Measurements from ENCODE around the gene ICE2. TPM values are rescaled to one million over a fixed set of nuclear protein-coding genes. Genes with fewer than 3 reads are reported as not detected.
A peak's percentile ranks its signal among the peaks of the same experiment; 100 is the strongest.

The ICE2 gene
- total and polyA plus RNA-seq, 2 of the 8 experiments (the other 6 are each of a cell fraction or from before 2014, with no cell fraction given), result 40.0 to 87.3 TPM

DNA sequence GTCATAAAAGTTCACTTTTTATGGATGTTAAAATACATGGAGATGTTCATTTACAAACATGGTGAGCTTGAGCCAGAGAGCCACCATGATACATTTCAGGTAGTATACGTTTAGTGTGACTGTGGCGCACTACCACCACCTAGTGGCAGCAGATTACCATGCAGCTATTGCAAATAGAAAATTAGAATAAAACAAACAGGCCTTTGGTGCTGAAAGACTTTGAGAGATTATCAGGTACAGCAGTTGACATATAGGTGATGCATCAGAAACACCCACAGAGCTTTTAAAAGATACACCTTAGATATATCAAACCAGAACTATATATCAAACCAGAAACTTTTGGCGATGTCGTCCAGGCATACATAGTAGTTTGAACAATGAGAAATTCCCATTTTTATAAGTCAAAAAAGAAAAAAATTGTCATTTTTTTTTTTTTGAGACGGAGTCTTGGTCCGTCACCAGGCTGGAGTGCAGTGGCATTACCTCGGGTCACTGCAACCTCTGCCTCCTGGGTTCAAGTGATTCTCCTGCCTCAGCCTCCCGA is 42.0 kb upstream of the ICE2 start (continued):
- TF ChIP-seq, protein P1, sequence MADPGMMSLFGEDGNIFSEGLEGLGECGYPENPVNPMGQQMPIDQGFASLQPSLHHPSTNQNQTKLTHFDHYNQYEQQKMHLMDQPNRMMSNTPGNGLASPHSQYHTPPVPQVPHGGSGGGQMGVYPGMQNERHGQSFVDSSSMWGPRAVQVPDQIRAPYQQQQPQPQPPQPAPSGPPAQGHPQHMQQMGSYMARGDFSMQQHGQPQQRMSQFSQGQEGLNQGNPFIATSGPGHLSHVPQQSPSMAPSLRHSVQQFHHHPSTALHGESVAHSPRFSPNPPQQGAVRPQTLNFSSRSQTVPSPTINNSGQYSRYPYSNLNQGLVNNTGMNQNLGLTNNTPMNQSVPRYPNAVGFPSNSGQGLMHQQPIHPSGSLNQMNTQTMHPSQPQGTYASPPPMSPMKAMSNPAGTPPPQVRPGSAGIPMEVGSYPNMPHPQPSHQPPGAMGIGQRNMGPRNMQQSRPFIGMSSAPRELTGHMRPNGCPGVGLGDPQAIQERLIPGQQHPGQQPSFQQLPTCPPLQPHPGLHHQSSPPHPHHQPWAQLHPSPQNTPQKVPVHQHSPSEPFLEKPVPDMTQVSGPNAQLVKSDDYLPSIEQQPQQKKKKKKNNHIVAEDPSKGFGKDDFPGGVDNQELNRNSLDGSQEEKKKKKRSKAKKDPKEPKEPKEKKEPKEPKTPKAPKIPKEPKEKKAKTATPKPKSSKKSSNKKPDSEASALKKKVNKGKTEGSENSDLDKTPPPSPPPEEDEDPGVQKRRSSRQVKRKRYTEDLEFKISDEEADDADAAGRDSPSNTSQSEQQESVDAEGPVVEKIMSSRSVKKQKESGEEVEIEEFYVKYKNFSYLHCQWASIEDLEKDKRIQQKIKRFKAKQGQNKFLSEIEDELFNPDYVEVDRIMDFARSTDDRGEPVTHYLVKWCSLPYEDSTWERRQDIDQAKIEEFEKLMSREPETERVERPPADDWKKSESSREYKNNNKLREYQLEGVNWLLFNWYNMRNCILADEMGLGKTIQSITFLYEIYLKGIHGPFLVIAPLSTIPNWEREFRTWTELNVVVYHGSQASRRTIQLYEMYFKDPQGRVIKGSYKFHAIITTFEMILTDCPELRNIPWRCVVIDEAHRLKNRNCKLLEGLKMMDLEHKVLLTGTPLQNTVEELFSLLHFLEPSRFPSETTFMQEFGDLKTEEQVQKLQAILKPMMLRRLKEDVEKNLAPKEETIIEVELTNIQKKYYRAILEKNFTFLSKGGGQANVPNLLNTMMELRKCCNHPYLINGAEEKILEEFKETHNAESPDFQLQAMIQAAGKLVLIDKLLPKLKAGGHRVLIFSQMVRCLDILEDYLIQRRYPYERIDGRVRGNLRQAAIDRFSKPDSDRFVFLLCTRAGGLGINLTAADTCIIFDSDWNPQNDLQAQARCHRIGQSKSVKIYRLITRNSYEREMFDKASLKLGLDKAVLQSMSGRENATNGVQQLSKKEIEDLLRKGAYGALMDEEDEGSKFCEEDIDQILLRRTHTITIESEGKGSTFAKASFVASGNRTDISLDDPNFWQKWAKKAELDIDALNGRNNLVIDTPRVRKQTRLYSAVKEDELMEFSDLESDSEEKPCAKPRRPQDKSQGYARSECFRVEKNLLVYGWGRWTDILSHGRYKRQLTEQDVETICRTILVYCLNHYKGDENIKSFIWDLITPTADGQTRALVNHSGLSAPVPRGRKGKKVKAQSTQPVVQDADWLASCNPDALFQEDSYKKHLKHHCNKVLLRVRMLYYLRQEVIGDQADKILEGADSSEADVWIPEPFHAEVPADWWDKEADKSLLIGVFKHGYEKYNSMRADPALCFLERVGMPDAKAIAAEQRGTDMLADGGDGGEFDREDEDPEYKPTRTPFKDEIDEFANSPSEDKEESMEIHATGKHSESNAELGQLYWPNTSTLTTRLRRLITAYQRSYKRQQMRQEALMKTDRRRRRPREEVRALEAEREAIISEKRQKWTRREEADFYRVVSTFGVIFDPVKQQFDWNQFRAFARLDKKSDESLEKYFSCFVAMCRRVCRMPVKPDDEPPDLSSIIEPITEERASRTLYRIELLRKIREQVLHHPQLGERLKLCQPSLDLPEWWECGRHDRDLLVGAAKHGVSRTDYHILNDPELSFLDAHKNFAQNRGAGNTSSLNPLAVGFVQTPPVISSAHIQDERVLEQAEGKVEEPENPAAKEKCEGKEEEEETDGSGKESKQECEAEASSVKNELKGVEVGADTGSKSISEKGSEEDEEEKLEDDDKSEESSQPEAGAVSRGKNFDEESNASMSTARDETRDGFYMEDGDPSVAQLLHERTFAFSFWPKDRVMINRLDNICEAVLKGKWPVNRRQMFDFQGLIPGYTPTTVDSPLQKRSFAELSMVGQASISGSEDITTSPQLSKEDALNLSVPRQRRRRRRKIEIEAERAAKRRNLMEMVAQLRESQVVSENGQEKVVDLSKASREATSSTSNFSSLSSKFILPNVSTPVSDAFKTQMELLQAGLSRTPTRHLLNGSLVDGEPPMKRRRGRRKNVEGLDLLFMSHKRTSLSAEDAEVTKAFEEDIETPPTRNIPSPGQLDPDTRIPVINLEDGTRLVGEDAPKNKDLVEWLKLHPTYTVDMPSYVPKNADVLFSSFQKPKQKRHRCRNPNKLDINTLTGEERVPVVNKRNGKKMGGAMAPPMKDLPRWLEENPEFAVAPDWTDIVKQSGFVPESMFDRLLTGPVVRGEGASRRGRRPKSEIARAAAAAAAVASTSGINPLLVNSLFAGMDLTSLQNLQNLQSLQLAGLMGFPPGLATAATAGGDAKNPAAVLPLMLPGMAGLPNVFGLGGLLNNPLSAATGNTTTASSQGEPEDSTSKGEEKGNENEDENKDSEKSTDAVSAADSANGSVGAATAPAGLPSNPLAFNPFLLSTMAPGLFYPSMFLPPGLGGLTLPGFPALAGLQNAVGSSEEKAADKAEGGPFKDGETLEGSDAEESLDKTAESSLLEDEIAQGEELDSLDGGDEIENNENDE (IDR thresholded peaks at IDR 0.05; ENCODE audit: insufficient replicate concordance, low read length), result peak; percentile 51
- TF ChIP-seq, protein P2, sequence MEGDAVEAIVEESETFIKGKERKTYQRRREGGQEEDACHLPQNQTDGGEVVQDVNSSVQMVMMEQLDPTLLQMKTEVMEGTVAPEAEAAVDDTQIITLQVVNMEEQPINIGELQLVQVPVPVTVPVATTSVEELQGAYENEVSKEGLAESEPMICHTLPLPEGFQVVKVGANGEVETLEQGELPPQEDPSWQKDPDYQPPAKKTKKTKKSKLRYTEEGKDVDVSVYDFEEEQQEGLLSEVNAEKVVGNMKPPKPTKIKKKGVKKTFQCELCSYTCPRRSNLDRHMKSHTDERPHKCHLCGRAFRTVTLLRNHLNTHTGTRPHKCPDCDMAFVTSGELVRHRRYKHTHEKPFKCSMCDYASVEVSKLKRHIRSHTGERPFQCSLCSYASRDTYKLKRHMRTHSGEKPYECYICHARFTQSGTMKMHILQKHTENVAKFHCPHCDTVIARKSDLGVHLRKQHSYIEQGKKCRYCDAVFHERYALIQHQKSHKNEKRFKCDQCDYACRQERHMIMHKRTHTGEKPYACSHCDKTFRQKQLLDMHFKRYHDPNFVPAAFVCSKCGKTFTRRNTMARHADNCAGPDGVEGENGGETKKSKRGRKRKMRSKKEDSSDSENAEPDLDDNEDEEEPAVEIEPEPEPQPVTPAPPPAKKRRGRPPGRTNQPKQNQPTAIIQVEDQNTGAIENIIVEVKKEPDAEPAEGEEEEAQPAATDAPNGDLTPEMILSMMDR (IDR thresholded peaks at IDR 0.05; ENCODE audit: control extremely low read depth in 1 of 3, insufficient read depth in 1 of 3, low read depth in 1 of 3, low read length in 3 of 3), result peak in 2 of 3 experiments; percentile 74 to 86; a peak in 3 of 4 replicates
- no peak for TF ChIP-seq KDM1A (IDR thresholded peaks at IDR 0.05; ENCODE audit: borderline replicate concordance, low read length)

Data from H1 (cell line).